Hindlimb muscle (tissue), 1 donor: Measurements from ENCODE around the gene CLEC16A. TPM values are rescaled to one million over a fixed set of nuclear protein-coding genes. Genes with fewer than 3 reads are reported as not detected.
"Not testable (repeated sequence)": the region's sequence is repeated elsewhere in the genome, so short reads cannot be mapped to it uniquely, and the experiment has no call there.

ENCODE experiments used
- DNase-seq: peaks from one replicate; pipeline ENCODE4 v3.0.0-alpha.2; 2013
- polyA plus RNA-seq: library from polyadenylated mRNA; unstranded; fragments of 120-200 nt; gene quantifications from one replicate; pipeline ENCODE4 v1.2.1, GENCODE V29; 2013; ENCODE audit not compliant: insufficient read length

Gene CLEC16A
- polyA plus RNA-seq, 1 donor = 19.1 TPM

DNA sequence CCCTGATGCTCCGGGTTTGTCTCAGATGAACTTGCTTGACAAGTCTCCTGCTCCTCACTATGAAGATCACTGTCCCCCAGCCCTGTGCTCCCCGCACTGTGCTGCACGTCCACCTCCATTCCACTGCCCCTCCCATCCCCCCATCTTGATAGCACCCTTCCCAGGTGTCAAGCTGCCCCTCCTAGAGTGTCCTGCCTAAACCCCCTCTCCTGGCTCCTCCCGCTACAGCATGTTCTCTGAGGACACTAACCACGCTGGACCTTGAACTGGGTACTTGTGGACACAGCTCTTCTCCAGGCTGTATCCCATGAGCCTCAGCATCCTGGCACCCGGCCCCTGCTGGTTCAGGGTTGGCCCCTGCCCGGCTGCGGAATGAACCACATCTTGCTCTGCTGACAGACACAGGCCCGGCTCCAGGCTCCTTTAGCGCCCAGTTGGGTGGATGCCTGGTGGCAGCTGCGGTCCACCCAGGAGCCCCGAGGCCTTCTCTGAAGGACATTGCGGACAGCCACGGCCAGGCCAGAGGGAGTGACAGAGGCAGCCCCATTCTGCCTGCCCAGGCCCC lies 20.6 kb upstream of the CLEC16A start:
- no peak for DNase-seq

- DNase-seq = not testable (repeated sequence)
Observed at GRCh38 chr16:10925285-10925684, 19.1 kb upstream of the CLEC16A start.

DNA sequence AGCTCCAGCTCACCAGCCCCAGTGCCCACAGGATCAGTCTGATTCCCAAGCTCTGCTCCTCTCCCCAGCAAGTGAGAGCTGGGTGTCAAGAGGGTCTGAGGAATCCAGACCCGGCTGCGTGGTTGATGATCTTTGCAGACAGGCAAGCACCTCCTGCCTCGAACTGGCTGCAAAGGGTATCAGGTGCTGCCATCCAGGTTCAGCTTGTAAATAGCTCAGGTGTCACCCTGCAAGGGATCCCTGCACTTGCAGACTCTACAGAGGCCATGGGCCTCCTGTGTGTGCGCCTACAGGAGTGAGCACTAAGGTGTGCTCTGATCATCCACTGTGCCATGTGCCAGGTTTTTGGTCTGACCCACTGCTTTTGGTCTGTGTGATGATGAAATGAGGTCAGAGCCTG lies 18.3 kb upstream of the CLEC16A start:
- DNase-seq = no peak

- no peak for DNase-seq
Observed at GRCh38 chr16:10926867-10927266, 17.5 kb upstream of the CLEC16A start.

- no peak for DNase-seq
Observed at GRCh38 chr16:10927497-10928112, 16.8 kb upstream of the CLEC16A start.

- not testable (repeated sequence) for DNase-seq
Observed at GRCh38 chr16:10929097-10929496, 15.3 kb upstream of the CLEC16A start.

GRCh38 chr16:10929853-10930754 lies 14.3 kb upstream of the CLEC16A start:
- no peak for DNase-seq

- no peak for DNase-seq
Observed at GRCh38 chr16:10930755-10931093, 13.6 kb upstream of the CLEC16A start.

DNA sequence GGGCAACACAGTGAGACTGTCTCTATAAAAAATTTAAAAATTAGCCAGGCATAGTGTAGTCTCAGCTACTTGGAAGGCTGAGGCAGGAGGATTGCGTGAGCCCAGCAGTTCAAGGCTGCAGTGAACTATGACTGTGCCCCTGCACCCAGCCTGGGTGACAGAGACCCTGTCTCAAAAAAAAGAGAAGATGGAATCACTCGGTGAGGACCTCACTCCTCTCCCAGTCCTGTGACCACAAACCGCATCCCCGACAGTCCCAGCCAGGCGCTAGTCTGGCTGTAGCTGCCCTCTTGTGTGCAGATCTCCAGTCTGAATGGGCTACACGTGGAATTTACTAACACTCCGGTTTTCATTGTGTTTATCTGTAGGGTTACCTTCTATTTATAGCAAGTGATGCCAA lies 13.2 kb upstream of the CLEC16A start:
- DNase-seq = no peak

- DNase-seq = no peak
Observed at GRCh38 chr16:10931977-10932632, 12.3 kb upstream of the CLEC16A start.

GRCh38 chr16:10932959-10933710 lies 11.2 kb upstream of the CLEC16A start:
- no peak for DNase-seq

DNA sequence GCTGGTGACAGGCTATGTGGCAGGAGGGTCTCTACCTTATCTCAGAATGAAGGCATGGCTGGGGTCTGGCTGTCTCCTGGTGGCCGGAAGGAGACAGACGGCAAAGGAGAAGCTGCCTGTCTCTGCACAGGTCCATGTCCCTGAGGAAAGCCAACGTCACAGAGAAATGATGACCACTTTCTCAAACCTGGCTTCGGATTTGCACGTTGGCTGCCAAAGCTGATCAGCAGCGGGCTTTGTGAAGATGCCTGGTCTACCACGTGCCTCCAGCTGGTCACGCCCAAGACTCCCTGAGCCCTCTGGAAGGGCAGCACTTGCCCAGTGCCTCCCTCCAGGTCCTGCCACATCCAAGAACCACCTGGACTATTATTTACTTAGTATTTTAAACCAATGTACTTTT lies 10.5 kb upstream of the CLEC16A start:
- DNase-seq = no peak

- no peak for DNase-seq
Observed at GRCh38 chr16:10934325-10935107, 9.8 kb upstream of the CLEC16A start.

GRCh38 chr16:10935226-10935915 lies 9.0 kb upstream of the CLEC16A start:
- DNase-seq = no peak

DNA sequence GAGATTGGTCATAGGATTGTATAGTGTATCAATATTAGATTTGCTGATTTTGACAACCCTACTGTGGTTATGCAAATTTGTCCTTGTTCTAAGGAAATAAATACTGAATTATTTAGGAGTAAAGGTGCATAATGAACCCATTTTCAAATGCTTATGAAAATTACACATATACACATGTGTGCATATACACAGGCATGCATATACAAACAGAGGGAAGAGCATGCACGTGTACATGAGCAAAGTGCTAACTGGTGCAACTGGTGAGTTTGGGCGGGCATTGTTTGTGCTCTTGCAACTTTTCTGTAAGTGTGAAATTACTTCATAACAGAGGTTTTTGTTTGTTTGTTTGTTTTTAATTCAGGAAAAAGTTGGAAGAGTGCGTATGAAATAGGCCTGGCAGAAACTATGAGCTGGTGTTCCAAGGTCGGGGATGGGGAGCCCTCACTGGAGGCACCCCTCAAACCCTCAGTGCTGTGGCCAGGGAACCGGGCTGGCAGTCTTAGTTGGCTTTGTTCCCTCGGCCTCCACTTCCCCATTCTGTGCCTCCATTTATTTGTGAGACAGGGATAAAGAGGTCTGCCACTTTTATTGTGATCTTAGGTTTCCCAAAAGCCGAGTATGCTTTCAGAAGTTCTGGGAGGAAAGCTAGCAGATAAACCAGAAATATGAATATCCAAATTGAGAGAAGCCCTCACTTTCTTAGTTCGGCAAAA lies 7.9 kb upstream of the CLEC16A start:
- DNase-seq = no peak

- DNase-seq = no peak
Observed at GRCh38 chr16:10937068-10937859, 7.1 kb upstream of the CLEC16A start.

DNA sequence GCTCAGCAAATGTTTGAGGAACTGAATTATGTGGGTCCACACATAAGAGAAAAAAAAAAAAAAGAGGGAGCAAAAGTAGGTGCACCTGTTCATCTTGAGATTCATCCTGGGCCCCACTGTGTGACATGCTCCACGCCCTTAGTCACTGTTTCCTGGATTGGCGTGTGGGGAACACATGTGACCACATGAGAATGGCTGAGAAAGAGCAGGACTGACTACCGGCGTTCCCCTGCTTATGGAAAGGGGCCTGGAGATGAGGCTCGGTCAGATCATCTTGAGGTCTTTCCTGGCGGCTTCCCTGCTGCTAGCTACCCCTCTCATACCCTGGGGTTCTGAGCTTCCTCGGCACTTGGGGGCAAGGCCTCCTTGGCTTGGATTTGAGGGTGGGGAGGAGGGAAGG lies 6.0 kb upstream of the CLEC16A start:
- DNase-seq = no peak

DNA sequence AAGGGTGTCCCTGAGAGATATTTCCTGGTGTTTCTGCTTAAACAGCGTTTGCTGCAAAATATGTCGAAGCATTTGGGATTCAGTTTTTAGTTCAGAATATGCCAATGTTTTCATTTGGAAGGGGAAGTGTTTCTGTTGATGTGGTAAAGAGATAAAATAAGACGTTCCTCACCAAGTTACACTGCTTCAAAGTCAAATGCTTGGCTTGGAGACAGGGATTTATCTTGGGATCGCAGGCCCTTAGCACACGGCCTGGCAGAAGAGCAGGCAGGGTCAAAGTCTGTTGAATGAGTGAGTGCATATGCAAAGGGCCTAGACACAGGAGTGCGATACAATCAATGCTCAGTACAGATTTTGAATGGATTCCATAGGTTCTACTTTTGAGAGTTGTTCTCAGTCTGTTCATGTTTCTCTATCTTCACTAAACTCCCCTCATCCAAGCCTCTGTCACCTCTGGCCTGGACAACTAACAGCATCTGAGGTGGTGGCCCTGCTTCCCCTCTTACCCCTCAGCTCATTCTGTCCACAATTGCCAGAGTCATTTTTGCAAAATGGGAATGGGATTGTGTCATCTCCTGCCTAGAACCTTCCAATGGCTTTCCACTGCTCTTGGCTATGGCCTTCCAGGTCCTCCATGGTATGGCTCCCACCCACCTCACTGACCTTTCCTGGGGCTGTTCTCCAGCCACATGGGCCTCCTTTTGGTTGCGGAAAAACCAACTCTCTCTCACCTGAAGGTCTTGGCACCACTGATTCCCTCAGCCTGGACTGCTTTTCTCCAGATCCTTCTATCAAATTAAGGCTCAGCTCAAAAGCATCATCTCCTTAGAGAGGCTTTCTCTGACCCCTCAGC lies 5.3 kb upstream of the CLEC16A start:
- no peak for DNase-seq
